RPMI7951 (cell line): ENCODE results near the gene CKB. TPM values are rescaled to one million over a fixed set of nuclear protein-coding genes. Genes with fewer than 3 reads are reported as not detected.

Source experiments
- DNase-seq: peaks from one replicate; pipeline ENCODE4 v3.0.0-alpha.2; 2012; ENCODE audit warnings: low read depth
- total RNA-seq: library from RNA; depleted of rRNA; stranded (reverse); fragments of >200 nt; shearing (Covaris generic); gene quantifications from 2 replicates; pipeline ENCODE4 v1.2.3, GENCODE V29; 2014

The CKB gene
- total RNA-seq, 1 experiment from 2014 or later = 8.8 TPM

DNA sequence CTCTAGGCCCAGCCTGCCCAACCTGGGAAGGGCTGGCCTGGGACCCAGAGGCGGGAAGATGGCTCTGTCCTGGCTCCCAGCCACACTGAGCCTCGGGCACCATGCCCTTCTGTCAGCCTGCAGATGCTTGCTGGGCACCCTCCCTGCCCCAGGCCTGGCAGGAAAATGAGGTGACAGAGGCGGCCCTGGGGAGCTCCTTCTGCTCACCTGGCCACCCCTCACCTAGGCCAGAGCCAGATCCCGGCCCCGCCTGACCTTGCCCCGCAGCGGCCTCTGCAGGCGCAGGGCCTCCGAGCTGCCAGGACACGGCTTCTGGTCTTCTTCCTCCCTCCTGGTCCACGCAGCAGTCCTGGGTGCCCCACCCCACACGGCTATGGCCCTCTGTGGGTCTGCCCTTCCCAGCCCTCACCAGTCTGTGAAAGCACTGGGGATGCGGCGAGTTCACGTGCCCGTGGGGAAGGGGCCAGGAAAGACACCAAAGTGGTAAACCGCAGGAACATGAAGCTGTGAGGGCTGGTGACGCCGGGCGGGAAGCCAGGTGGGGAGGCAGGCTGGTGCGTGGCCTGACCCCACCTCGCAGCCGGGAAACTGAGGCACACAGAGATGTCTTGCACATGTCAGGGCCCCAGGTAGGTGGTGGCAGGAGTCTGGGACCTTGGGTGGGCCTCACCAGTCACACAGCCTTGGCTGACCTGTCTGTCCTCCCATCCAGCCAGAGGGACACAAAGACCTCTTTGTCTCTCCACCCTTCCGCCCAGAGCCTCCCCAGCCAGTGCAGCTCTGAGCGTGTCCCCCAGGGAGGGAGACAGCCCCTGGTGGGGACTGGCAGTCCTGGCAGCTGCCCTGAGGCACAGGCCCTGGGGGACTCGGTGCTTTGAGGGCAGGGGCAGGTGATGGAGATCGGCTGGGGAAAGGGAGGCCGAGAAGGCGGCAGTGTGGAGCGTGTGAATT lies 27.0 kb upstream of the CKB start:
- no peak for DNase-seq

DNA sequence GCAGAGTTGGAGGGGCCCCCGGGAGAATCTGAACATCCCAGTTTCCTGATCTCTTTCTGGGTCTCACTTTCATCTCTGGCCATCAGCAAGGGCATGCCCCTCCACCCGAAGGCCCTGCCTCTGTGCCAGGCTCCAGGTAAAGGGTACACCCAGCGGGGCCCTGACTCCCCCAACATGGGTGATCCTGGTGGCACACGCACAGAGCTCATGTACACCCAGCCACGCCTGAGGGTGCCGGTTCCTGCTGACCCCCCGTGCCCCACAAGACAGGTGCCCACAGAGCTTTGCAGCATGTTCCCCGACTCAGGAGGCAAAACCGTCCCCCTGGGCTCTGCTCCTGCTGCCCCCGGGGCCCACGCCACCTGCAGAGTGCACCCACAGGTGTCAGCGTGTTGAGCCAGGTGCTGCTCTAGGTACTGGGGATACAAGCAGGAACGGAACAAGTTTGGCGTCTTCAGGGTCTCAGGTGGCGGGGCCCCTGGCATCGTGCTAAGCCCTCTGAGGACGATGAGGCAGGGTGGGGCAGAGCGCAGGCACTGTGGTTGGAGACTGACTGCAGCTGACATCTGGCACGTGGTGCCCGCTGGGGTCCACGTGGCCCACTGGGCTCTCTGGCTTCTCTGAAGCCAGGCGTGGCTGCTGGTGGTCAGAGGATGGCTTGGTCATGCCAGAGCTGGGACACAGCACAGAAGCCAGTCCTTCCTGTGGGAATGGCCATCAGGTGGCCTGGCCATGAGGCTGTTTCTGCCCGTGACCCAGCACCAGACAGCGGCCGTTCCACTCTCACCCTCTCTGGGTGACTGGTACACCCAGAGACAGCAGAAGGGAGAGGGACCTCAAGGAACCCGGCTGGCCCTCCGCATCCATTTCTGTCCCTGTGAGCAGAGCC lies 26.1 kb upstream of the CKB start:
- no peak for DNase-seq

DNA sequence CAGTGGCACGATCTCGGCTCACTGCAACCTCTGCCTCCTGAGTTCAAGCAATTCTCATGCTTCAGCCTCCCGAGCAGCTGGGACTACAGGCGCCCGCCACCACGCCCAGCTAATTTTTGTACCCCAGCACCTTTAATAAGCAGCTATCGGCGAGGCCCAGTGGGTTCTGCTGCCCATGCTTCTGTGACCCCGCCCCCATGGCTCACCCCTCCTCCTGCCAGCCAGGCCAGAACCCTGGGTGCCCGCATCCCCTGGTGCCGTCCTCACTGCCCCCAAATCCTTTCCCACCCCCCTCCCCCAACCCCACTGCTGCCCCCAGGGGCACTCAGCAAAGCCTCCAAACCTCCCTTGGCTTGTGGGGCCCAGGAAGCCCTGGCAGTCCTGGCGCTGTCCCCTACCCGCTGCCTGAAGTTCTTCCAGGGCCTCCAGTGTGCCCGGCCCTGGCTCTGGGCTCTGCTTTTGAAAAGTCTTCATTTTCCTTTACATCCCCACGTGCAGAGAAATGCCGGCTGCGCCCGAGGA lies 25.4 kb upstream of the CKB start:
- no peak for DNase-seq

DNA sequence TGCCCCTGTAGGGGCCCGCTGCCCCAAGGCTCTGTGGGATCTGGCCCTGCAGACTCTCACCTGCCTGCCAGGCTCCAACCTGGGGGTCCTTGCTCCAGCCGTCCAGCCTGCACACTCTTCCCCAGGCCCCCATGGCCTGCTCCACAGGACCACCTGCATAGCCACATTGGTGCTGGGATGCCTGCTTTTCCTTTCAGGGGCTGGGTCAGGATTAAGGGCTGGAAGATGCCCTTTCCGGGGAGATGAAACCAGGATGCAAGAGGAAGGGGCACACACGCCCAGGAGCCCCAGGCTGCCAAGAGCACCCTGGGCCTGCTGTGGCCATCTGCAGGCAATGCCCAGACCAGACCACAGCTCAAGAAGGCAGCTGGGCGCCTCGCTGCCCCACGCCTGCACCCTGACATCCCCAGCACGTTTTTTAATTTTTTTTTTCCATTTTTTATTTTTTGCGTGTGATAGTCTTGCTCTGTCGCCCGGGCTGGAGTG lies 24.9 kb upstream of the CKB start:
- no peak for DNase-seq

DNA sequence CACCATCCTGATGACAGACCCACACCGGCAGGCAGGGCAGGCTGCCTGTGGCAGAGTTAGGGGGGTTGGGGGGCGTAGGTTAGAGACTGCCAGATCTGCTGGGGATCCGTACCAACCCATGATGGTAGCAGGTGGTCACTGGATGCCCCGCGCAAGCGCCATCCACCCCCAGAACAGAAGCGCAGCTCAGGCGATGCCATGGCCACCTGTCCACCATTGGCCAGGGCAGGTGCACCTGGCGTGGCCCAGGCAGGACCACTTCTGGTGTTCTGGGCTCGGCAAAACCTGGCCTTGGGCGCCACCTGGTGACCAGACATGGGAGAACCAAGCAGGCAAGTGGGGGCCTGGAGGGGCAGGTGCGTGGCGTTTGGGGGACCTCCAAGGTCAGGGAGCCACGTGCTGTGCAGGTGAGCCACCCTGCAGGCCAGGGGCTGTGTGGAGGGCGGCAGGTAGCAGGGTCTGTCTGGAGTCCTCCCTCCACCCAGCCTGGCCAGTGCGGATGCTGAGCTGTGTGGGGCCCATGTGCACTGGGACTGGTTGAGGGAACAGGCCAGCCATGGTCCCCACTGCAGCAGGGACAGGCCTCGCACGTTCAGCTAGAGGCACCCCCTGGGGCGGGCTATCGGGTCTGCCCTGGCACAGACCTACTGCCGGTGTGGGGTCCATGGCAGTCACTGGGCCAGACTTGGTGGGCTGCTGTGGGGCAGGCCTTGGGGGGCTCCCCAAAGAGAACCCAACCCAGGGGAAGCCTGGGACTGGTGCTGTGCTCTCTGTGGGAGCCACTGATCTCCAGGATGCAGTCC lies 24.2 kb upstream of the CKB start:
- peak; percentile 21 for DNase-seq

DNA sequence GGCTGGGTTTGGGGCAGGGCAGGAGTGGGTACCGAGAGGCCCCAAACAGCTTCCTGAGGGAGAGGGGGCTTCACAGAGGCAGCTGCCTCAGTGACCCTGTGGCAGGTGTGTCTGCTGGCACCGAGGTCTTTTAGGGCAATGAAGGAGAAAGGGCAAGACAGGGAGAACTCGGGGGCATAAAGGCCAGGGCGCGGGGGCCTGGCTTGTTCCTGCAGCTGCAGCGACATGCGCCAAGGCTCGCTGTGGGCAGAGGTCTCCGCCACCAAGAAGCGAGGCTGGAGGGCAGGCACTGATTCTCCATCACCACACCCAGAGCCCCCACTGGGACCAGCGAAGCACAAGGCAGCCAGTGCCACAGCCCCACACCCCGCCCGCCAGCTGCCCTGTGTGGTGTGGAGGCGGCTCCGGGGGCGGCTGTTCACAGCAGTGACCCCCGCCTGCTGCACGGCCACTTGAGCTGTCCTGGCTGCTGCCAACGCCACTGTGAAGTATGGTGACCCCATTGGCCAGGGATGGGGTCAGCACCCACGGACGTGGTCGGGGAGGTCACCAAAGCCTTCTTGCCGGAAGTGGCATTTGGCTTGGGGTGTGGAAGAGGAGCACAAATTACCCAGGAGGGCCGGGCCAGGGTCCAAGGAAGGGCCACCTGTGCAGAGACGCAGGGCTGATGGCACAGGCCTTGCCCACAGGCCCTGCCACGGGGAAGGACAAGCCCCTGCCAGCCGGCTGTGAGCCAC lies 23.5 kb upstream of the CKB start:
- no peak for DNase-seq

DNA sequence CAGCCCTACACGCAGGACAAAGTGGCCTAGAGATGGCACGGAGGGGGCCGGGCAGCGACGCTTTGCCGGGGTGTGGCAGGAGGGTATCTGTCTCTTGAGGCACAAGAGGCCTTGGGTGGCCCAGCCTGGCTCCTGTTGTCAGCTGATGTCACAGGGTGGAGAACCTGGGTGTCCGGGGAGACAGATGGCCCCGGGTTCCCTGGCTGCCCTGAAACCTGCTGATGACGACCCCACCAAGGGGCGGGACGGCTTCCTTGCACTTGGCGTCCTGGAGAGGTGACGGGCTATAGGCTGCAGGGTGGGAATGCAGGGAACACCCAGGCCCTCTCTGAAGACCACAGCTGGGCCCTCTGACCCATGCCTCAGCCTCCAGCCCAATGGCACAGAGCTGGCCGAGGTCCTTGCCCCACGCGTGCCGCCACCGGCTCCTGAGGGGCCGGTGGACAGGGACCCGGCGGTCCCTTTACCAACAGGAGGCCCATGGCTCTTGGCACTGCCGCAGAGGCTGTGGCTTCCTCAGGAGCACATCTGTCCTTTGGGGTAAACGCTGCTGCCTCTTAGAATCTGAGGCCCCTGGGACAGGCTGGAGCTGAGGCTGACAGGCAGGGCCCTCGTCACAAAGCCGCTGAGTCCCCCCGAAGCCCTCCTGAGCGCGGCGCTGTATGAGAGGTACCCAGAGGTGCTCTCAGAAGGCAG lies 22.7 kb upstream of the CKB start:
- DNase-seq = no peak

DNA sequence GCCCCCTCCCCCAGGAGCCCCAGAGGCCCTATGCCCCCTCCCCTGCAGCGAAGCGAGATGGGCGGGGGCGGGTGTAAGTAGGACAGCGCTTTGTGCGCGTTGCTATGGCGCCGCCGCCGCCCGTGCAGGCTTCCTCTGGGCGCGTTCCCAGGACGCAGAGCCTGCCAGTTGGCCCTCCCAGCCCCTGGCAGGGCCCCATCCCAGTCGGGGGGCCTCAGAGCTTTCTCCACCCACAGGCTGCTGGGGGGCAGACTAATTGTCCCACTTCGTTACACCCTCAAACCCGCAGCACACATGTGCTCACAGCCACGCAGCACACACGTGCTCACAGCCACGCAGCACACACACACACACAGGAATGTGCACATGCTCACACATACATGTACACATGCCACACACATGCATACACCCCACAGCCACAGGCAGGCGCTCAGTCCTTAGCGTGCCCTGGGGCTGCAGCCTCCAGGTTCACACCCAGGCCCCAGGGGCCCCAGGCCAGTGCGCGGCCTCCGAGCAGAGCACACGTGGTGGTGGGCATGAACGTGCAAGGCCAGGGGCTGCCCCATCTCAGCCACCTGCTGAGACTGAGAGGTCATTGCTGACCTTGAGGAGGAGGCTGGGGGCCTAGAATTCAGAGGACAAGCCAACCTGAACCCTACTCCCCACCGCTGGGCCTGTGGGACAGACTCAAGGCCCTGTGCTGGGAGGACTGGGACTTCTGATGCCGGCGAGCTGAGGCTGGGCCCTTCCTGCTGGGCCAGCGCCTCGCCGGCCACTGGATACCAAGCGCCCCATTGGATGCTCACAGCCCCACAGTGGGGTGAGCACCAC lies 22.0 kb upstream of the CKB start:
- DNase-seq = no peak

DNA sequence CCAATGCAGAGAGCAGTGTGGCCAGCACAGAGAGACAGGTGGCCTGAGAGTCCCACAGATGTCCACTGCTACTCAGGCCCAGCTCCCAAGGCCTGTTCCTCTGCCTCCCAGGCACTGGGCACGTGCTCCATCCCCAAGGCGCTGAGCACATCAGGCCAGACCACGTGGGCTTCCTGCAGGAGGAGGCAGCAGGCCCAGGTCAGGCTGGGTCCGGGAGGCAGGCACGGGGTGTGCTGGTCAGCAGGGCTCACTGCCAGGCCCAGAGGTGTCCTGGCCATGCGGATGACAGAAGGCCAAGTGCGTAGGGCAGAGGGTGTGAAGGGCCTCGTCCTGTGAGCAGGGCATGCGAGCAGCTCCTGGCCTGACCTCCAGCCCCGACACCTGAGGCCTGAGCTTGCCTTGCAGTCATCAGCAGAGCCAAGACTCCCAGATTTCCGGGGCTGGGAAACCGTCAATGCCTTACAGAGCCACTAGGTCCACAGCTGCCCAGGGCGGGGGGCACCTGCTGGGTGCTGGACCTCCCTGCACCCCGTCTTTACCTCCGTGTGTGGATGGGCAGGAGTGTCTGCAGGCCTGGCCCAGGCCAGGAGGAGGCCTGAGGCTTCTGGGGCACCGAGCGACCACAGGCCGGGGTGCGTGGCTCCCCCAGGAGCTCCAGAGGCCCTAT lies 21.2 kb upstream of the CKB start:
- no peak for DNase-seq

DNA sequence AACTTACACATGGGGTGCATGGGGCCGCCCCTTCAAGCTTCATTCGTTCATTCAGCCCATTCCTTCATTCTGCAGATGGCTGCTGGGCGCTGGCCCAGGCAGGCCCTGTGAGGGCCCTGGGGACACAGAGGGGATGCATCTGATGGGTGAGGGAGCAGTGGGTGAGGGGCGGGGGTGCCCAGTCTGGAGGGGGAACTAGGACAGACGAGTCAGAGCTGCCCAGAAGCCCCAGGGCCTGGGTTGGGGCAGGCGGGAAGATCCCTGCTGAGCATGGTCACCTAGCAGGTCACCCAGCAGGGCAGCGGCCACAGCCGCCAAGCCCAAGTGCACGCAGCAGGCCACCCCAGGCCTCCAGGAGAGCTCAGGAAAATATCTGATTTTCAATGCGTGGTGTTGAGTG lies 20.5 kb upstream of the CKB start:
- no peak for DNase-seq

DNA sequence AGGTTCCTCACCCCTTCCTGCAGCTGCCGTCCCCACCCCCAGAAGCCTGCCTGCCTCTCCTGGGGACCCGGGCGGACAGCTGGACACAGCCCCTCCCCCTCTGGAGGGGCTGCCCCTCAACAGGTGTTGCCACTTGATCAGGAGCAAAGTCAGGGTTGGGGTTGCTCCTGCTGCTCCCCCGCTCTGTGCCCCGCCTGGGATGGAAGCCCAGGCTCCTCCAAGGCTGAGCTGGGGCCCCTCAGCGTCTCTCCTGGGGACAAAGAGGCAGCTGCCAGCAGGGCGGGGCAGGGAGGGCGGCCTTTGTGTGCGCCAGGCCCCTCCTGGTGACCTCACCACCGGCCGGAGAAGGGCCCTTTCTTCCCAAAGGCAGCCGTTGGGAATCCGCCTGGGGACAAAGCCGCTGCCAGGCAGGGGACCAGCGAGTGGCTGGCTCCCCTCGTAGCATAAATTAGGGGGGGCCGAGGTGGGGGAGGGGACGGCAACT lies 20.0 kb upstream of the CKB start:
- peak; percentile 57 for DNase-seq

DNA sequence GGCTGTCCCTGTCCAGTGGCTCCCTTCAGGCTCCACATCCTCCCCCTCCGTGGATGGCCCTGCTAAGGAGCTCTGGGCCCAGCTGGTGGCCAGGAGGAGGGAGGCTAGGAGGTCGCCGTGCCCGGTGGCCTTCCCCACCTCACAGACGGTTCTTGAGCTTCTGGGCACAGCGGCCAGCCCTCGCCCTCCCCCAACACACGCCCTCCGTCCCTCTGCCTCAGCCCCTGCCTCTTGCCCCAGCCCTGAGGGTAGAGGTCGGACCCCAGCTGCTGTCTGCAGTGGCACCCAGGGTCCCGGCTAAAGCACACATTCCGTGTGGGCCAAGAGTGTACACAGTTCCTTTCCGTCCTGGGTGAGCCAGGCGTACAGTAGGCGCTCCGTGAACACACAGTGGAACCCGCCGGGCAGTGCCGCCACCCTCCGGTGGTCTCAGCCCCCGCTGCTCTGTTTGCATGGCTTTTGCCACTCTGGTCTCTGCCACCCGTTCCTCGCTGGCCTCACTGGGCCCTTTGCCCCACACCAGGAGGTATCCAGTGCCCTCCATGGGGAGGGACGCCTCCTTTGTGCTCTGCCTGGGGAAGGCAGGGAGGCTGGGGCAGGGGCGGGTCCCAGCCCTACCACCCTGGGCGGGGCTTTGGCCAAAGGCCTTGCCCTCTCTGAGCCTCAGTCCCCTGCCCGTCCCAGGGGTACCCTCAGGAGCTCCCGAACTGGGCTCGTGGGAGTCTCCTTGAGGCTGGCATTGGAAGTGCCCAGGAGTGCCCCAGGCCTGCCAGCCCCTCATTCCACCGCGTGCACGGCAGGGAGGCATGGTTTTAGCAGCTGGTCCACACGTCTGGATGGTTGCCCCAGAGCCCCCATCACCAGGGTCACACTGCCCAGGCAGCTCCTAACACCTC lies 19.3 kb upstream of the CKB start:
- no peak for DNase-seq

DNA sequence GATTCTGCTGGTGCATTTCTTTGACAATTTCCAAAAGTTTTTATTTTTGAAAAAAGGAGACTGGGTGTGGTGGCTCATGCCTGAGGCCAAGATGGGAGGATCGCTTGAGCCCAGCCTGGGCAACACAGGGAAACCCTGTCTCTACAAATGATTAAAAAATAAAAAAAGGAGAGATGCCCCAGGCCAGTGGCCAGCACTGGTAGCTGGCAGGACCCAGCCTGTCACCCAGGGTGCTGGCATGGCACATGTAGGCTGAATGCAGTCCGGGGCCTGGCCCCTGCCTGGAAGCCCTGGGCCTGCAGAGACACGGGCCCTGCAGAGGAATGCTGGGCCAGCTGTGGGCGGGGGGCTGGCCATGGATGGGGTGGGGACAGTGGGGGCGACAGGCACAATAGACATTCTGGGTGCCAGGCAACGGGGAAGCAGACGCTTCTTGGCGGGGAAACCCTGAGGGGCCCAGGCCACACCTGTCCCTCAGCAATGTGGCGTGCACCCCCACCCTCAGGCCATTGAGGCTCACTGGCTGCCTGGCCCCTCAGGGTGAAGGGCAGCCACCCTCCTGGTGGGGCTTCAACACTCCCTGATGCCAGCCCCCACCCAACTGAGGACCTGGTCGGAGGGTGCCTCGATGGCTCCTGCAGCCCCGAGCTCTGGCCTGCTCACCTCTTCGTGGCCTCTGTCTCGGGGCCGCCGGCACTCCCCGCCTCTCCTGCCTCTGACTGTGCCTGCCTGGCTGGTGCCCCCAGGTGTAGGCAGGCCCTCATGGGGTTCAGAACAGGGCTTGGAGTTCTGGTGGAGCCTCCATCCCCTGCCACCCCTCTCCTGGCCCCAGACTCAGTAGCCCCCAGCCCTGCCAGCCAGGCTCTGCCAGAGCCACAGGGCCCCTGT lies 18.4 kb upstream of the CKB start:
- no peak for DNase-seq

DNA sequence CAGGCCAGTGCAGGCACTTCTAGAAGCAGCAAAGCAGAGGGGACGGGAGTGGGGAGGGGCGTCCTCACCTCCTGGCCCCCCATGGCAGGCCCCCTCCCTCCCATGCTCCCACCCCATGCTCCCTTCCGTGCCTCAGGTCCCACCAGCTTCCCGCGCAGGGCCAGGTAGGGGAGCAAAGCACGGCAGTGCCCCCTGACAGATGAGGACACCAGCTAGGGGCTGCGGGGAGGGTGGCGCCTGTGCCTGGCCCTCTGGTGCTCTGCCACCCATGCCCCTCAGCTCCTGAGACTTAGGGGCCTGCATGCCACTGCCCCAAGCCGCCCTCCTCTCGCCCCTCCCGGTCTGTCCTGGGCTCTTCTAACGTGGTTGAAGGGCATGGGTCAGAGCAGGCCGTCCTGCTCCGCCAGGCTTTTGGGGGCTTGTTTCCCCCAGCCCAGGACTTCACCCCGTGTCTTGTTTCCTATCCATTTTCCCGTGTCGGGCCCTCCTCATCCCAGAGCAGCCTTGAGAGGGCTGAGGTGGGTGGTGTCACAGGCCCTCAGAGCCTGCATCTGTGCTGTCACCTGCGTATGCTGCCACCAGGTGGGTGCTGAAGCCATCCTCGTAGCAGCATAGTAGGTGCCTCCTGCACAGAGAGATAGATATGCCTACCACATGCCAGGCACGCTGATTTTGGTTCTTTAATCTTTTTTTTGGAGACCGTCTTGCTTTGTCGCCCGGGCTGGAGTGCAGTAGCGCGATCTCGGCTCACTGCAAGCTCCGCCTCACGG lies 16.6 kb upstream of the CKB start:
- DNase-seq = no peak

DNA sequence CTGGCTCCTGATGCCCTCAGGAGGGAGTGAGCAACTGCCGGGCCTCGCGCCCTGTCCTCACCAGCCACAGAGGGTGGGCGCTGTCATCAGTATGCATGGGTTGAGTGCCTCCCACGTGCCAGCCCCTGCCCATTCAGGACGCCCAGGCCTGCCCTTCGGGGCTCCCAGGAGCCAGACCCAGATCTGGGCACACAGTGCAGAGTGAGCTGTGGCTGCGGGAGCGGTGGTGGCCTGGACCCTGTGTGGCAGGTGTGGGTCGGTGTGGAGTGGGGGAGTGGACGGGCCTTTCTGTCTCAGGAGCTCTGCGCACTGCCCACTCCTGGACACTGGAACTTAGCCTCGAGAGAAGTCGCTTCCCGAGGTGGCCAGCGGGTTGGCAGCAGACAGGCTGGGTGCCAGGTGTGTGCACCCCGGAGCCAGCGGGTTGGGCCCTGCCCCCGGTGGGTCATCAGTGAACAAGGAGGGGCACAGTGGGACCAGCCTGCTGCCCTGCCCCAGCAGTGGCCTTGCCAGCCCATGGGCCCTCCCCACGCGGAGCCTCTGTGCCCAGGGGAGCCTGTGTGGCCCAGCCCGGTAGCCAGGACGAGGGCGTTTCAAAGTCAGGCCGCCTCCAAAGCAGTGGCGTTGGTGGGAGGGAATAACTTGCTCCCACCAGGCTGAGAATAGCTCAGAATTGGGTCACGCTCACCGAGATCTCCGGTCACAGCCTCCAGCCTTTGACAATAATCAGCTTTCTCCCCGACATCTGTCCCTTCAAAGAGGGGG lies 15.8 kb upstream of the CKB start:
- no peak for DNase-seq
